Medulla oblongata (tissue), 1 donor: Measurements from ENCODE around the gene CMTM3.
A peak's percentile ranks its signal among the peaks of the same experiment; 100 is the strongest.

Source experiments
- DNase-seq: peaks from one replicate; pipeline ENCODE4 v3.0.0-alpha.2; 2015; ENCODE audit errors: extremely low spot score

CMTM3 gene

GRCh38 chr16:66661671-66662346 lies 57.3 kb downstream of the CMTM3 start:
- DNase-seq, result peak; percentile 52

- peak; percentile 79 for DNase-seq
These were observed 58.1 kb downstream of the CMTM3 start for GRCh38 chr16:66662445-66663194.
